Retinal pigment epithelial cell (primary cell): ENCODE data around the gene ADAMTS16.

Source experiments
- DNase-seq: peaks from one replicate; pipeline ENCODE4 v3.0.0-alpha.2; 2010; ENCODE audit warnings: low read depth
- H3K4me3 ChIP-seq: 2 replicates; pipeline ENCODE4 v1.5.1; 2011; ENCODE audit warnings: mild to moderate bottlenecking, low read length, control low read depth, moderate library complexity
- CTCF ChIP-seq: conservative IDR thresholded peaks from 2 replicates; pipeline ENCODE4 v1.5.1; 2011; ENCODE audit warnings: low read depth, low read length, control low read depth, inconsistent platforms

Gene ADAMTS16

GRCh38 chr5:5348576-5348975, 208.4 kb downstream of the ADAMTS16 start:
- H3K4me3 ChIP-seq: no peak overlapping the region
- no peak for DNase-seq
- TF ChIP-seq CTCF: no peak

GRCh38 chr5:5350101-5350500, 210.0 kb downstream of the ADAMTS16 start:
- no peak overlapping the region for H3K4me3 ChIP-seq
- no peak for TF ChIP-seq CTCF
- DNase-seq: no peak

- DNase-seq: peak; percentile 65
- no peak overlapping the region for H3K4me3 ChIP-seq
- no peak for TF ChIP-seq CTCF
These were observed 211.3 kb downstream of the ADAMTS16 start for GRCh38 chr5:5351288-5351979.

- H3K4me3 ChIP-seq: no peak overlapping the region
- no peak for DNase-seq
These were observed 212.5 kb downstream of the ADAMTS16 start for GRCh38 chr5:5352675-5353074.

GRCh38 chr5:5353681-5354080, 213.6 kb downstream of the ADAMTS16 start:
- no peak for DNase-seq
- H3K4me3 ChIP-seq: no peak overlapping the region
- no peak for TF ChIP-seq CTCF

More at GRCh38 chr5:5352675-5353074, 212.5 kb downstream of the ADAMTS16 start:
- no peak for TF ChIP-seq CTCF

- DNase-seq: no peak
- TF ChIP-seq CTCF: no peak
- no peak overlapping the region for H3K4me3 ChIP-seq
These were observed 216.6 kb downstream of the ADAMTS16 start for GRCh38 chr5:5356765-5357164.

- no peak for TF ChIP-seq CTCF
- DNase-seq: no peak
- H3K4me3 ChIP-seq: no peak overlapping the region
These were observed 219.5 kb downstream of the ADAMTS16 start for GRCh38 chr5:5359618-5360017.
